Mucosa of stomach (tissue), 1 donor: Measurements from ENCODE around the gene LRBA.
A peak's percentile ranks its signal among the peaks of the same experiment; 100 is the strongest.
"Not testable (repeated sequence)": the region's sequence is repeated elsewhere in the genome, so short reads cannot be mapped to it uniquely, and the experiment has no call there.

Source experiments
- H3K27me3 ChIP-seq: one replicate; pipeline ENCODE4 v1.7.0; 2013; ENCODE audit warnings: mild to moderate bottlenecking, low read length; ENCODE audit not compliant: control insufficient read depth, insufficient read depth
- H3K36me3 ChIP-seq: one replicate; pipeline ENCODE4 v1.7.0; 2013; ENCODE audit warnings: low read length; ENCODE audit not compliant: control insufficient read depth, insufficient read depth
- H3K4me1 ChIP-seq: one replicate; pipeline ENCODE4 v1.7.0; 2013; ENCODE audit warnings: mild to moderate bottlenecking, low read length; ENCODE audit not compliant: control insufficient read depth, insufficient read depth
- H3K4me3 ChIP-seq: one replicate; pipeline ENCODE4 v1.7.0; 2013; ENCODE audit warnings: low read length
- H3K9ac ChIP-seq: one replicate; pipeline ENCODE4 v1.7.0; 2013; ENCODE audit warnings: mild to moderate bottlenecking, low read length, moderate library complexity
- H3K9me3 ChIP-seq: one replicate; pipeline ENCODE4 v1.7.0; 2013; ENCODE audit warnings: mild to moderate bottlenecking, low read length, moderate library complexity; ENCODE audit not compliant: control insufficient read depth
- donor health status: Pancreatic carcinoma.

LRBA gene

GRCh38 chr4:151035328-151035727, 20.2 kb upstream of the LRBA start:
- Histone ChIP-seq H3K36me3 (no peaks in the 10 kb centered on the region), H3K4me3 (peak overlapping the region; percentile 25), H3K9ac (peak overlapping the region; percentile 15), H3K9me3 (no peaks in the 10 kb centered on the region), H3K4me1 (no peaks in the 10 kb centered on the region), H3K27me3 (no peaks in the 10 kb centered on the region)

GRCh38 chr4:151034829-151035228, 19.7 kb upstream of the LRBA start:
- H3K27me3 ChIP-seq, result no peaks in the 10 kb centered on the region
- H3K9ac ChIP-seq, result peak overlapping the region; percentile 15
- H3K36me3 ChIP-seq, result no peaks in the 10 kb centered on the region
- H3K9me3 ChIP-seq, result no peaks in the 10 kb centered on the region
- H3K4me3 ChIP-seq, result peak overlapping the region; percentile 25
- no peaks in the 10 kb centered on the region for H3K4me1 ChIP-seq

- H3K4me3 ChIP-seq, result no peak overlapping the region
Measured at GRCh38 chr4:151031831-151032605, 16.9 kb upstream of the LRBA start.

GRCh38 chr4:151029537-151029936, 14.5 kb upstream of the LRBA start:
- Histone ChIP-seq H3K9me3 (no peaks in the 10 kb centered on the region), H3K9ac (no peak overlapping the region), H3K27me3 (no peaks in the 10 kb centered on the region), H3K36me3 (no peaks in the 10 kb centered on the region), H3K4me1 (no peaks in the 10 kb centered on the region), H3K4me3 (no peak overlapping the region)

More at GRCh38 chr4:151031831-151032605, 16.9 kb upstream of the LRBA start:
- Histone ChIP-seq H3K9me3 (no peaks in the 10 kb centered on the region), H3K4me1 (no peaks in the 10 kb centered on the region), H3K36me3 (no peaks in the 10 kb centered on the region), H3K27me3 (no peaks in the 10 kb centered on the region), H3K9ac (no peak overlapping the region)

- H3K36me3 ChIP-seq, result not testable (repeated sequence)
Measured at GRCh38 chr4:151029006-151029405, 13.9 kb upstream of the LRBA start.

GRCh38 chr4:151025759-151026158, 10.7 kb upstream of the LRBA start:
- Histone ChIP-seq H3K9ac (no peak overlapping the region), H3K9me3 (no peaks in the 10 kb centered on the region), H3K27me3 (no peaks in the 10 kb centered on the region), H3K4me3 (no peak overlapping the region), H3K36me3 (no peaks in the 10 kb centered on the region), H3K4me1 (no peaks in the 10 kb centered on the region)

More at GRCh38 chr4:151029006-151029405, 13.9 kb upstream of the LRBA start:
- H3K9ac ChIP-seq, H3K27me3 ChIP-seq, H3K9me3 ChIP-seq, H3K4me1 ChIP-seq, H3K4me3 ChIP-seq: not testable (repeated sequence)

- Histone ChIP-seq H3K9ac (no peak overlapping the region), H3K4me3 (no peak overlapping the region), H3K36me3 (no peaks in the 10 kb centered on the region), H3K4me1 (no peaks in the 10 kb centered on the region), H3K9me3 (no peaks in the 10 kb centered on the region), H3K27me3 (no peaks in the 10 kb centered on the region)
Measured at GRCh38 chr4:151022586-151022985, 7.5 kb upstream of the LRBA start.

- H3K36me3 ChIP-seq, result no peaks in the 10 kb centered on the region
- H3K27me3 ChIP-seq, result no peaks in the 10 kb centered on the region
- H3K4me3 ChIP-seq, result no peak overlapping the region
- H3K4me1 ChIP-seq, result no peaks in the 10 kb centered on the region
- no peak overlapping the region for H3K9ac ChIP-seq
- H3K9me3 ChIP-seq, result no peaks in the 10 kb centered on the region
Measured at GRCh38 chr4:151021637-151022334, 6.7 kb upstream of the LRBA start.

- H3K27me3 ChIP-seq, result no peaks in the 10 kb centered on the region
- peak overlapping the region; percentile 98 for H3K9ac ChIP-seq
- no peaks in the 10 kb centered on the region for H3K36me3 ChIP-seq
- no peaks in the 10 kb centered on the region for H3K9me3 ChIP-seq
- peaks cover 6% of the 10 kb centered on the region for H3K4me1 ChIP-seq
- peak overlapping the region; percentile 97 for H3K4me3 ChIP-seq
Measured at GRCh38 chr4:151015459-151016347, 619 bp upstream of the LRBA start.

- peak overlapping the region; percentile 98 for H3K9ac ChIP-seq
- H3K9me3 ChIP-seq, result no peaks in the 10 kb centered on the region
- H3K27me3 ChIP-seq, result no peaks in the 10 kb centered on the region
- H3K36me3 ChIP-seq, result no peaks in the 10 kb centered on the region
- peaks cover 6% of the 10 kb centered on the region for H3K4me1 ChIP-seq
- peak overlapping the region; percentile 97 for H3K4me3 ChIP-seq
Measured at GRCh38 chr4:151013944-151014343, 1.1 kb downstream of the LRBA start.

- no peak overlapping the region for H3K4me3 ChIP-seq
- H3K27me3 ChIP-seq, result no peaks in the 10 kb centered on the region
- no peak overlapping the region for H3K9ac ChIP-seq
- no peaks in the 10 kb centered on the region for H3K9me3 ChIP-seq
- no peaks in the 10 kb centered on the region for H3K36me3 ChIP-seq
- H3K4me1 ChIP-seq, result peaks cover 6% of the 10 kb centered on the region
Measured at GRCh38 chr4:151013491-151013890, 1.6 kb downstream of the LRBA start.

GRCh38 chr4:151012820-151013219, 2.3 kb downstream of the LRBA start:
- no peak overlapping the region for H3K9ac ChIP-seq
- no peak overlapping the region for H3K4me3 ChIP-seq
- H3K36me3 ChIP-seq, result no peaks in the 10 kb centered on the region
- no peaks in the 10 kb centered on the region for H3K9me3 ChIP-seq
- H3K4me1 ChIP-seq, result peaks cover 6% of the 10 kb centered on the region
- no peaks in the 10 kb centered on the region for H3K27me3 ChIP-seq
